GM21515 (cell line): ENCODE results near the gene MAN2B2.
"Not testable (repeated sequence)": the region's sequence is repeated elsewhere in the genome, so short reads cannot be mapped to it uniquely, and the experiment has no call there.

Experiments used
- ATAC-seq: cut with Tn5 transposase; IDR thresholded peaks from one replicate; pipeline ENCODE4 v1.9.1; 2021; ENCODE audit not compliant: unreplicated experiment

Gene MAN2B2

DNA sequence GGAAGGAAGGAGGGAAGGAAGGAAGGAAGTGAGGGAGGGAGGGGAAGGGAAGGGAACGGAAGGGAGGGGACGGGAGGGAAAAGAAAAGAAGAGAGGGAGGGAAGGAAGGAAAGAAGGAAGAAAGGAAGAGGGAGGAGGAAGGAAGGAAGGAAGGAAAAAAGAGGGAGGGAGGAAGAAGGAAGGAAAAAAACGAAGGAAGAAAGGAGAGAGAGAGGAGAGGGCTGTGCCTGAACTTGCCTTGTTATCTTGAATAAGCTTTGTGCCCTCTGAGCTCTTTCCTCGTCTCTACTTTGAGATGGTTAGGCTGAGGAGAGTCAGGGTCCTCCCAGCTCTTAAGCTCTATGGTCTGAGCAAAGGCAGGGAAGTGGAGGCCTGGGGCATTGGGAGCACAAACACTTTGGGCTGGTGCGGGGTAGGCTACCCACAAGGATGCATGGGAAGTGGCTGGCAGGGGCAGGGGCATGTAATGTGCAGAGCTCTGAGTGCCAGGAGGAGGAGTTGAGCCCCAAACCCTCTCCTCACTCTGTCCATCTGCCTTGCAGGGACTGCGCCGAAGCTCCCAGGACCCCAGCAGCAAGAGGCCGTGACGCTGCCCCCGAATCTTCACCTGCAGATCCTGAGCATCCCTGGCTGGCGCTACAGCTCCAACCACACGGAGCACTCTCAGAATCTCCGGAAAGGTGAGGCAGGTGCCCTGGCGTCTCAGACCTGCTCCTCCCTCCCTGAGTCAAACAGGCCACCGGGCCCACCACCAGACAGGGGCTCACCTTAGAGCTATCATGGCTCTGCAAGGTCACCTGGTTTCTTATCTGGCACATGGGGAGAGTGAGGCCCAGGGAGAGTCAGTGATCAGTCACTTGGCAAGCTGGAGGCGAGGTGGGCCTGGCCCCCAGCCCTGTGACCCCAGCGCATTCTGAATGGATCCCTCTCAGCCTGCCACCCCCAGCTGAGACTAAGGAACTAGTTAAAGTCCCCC, 39.0 kb downstream of the MAN2B2 start:
- no peak for ATAC-seq

DNA sequence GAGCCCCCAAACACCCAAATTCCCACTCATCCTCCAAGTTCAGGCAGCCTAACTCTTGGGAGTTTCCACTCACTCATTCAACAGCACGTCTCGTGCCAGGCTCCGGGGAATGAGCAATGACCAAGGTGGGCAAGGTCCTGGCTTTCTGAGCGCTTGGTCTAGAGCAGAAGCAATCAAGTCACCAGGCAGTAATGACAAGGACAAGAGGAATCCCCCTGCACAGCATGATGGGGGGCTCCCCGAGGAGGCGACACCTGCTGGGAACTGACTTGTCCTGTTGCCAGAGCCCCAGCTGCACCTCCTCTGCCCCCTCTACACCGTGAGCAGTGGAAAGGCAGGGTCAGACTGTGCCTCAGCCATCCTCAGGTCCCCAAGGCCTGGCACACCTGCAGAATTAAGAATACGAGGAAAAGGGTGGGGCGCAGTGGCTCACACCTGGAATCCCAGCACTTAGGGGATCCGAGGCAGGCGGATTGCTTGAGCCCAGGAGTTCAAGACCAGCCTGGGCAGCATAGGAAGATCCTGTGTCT, 39.8 kb downstream of the MAN2B2 start:
- ATAC-seq = no peak

DNA sequence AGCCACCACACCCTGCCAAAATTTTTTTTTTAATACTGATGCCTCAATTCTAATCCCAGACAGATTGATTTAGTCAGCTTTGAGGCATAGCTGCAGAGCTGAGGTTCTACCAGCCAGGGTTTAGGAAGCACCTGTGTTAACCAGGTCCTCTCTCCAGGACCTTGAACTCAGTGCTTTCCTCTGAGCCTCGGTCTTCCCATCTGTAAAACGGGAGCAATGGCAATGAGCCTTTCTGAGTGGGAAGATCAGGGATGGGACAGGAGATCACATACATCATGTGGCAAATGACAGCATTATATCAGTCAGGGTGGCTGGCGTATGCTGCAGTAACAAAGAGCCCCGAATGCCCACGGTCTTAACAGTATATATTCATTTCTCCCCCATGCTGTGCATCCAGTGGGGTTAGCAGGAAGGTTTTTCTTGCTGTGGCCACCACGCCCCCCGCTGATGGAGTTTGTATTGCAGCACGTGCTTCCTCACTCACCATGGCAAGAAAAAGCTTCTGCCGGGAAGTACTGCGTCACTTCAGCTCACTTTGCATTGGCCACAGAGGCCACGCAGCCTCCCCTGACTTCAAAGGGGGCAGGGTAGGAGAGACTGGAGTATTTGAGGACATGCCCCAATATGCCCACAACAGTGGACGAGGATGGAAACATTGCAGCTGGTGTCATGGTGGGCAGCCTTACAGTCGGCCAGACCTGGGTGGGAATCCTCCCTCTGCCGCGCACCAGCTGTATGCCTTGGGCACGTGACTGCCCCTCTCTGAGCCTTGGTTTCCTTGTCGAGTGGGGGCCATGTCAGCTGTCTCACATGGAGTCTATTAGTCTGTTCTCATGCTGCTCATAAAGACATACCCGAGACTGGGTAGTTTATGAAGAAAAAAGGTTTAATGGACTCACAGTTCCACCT, 41.4 kb downstream of the MAN2B2 start:
- no peak for ATAC-seq

GRCh38 chr4:6617246-6617645, 42.3 kb downstream of the MAN2B2 start:
- no peak for ATAC-seq

DNA sequence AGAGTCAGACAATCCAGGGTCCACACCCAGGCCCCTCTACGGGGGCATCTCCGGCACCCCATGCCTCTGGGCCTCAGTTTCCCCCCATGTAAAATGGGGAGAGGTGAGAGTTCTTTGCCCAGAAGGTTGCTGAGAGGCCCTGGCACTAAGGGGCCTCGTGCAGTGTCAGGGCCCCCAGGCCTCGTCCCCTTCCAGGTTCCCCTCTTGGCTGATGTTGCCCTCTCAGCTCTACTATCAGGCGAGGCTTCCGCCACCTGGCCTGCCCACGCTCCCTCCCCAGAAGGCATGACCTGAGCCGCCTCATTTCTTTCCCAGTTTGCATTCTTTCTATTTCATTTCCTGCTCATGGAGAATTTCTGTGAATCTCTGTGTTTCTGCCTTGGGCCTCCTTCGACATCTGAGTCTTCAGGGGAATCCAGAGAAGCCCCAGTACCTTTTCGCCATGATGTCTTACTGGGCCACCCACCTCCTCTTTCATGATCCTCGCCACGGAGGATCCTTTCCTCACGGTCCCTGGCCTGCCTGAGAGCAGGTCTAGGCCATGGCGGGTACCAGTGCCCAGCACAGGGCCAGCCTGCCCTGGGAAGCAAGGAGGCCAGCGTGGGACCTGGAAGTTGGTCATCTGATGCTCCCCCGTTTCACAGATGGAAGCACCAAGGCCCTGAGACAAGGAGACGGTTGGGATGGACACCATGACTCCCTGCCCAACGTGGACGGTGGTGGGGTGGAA, 43.6 kb downstream of the MAN2B2 start:
- ATAC-seq = no peak

DNA sequence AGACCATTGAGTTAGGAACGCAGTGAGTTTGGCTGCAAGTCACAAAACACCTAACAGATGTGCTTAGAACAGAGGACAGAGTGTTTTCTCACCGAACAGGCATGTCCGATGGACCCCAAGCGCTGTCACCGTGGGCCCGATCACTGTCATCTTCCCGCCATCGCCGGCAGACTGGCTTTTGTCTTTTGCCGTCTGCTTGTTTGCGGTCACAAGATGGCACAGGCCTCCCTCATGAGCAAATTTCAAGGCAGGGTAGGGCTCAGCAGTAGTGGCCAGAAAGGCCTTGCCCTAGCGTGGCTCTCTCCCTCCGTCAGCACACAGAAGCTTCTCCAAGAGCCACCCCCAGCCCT, 44.1 kb downstream of the MAN2B2 start:
- no peak for ATAC-seq

GRCh38 chr4:6619466-6620255, 44.7 kb downstream of the MAN2B2 start:
- no peak for ATAC-seq

DNA sequence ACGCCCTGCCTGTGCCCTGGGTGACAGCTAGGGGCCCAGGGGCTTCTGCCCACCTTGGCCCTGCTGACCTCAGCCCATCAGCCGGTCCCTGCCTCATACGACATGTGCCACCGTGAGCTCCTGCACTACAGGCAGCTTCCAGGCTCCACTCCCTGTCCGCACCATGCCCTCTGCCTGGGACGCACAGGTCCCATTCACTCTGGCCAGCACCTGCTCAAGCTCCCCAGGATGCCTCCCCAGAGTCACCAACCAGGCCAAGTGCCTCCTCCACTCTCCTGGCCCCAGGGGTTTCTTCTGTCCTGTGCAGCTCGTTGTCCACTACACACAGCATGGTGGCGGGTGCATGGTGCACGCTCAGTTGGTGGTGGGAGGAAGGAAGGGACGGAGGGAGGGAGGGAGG, 45.3 kb downstream of the MAN2B2 start:
- ATAC-seq = no peak

DNA sequence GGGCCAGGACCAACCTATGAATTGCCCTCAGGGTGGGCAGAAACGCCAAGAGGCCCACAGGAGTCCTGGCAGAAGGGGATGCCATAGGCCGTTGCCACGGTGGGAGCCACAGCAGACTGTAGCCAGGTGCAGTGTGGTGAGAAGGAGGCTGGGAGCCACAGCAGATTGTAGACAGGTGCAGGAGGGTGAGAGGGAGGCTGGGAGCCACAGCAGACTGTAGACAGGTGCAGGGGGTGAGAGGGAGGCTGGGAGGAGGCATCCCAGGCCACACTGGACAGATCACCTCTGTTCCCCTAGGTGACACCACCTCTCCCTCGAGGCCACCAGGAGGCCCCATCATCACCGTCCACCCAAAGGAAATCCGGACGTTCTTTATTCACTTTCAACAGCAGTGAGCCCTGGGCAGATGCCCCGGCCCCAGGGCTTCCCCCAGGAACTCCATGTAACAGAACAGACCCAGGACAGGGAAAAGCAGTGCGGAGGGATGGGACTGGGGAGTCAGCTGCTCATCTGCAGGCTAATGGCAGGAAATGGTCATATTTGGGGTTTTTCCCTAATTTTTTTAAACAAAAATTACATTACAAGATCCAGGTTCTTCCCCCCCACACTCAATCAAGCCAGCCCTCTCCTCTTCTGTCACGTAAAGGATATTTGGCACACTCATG, 46.0 kb downstream of the MAN2B2 start:
- no peak for ATAC-seq

GRCh38 chr4:6621556-6621927, 46.6 kb downstream of the MAN2B2 start:
- no peak for ATAC-seq

DNA sequence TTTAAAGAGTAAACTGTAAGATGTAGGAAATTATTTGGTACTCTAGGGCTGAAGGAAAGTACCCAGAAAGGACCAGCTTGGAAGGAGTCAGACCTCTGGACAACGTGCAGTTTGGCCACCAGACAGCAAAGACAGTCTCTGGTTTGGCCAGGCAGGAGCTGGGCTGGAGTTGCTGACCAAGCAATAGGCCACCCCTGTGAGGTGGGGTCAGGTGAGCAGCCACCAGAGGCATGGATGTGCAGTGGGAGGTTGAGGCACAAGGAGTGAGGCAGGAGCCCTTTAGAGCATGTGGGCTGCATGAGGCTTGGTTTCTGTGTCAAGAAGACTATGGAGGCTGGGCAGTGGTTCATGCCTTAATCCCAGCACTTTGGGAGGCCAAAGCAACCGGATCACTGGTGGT, 47.8 kb downstream of the MAN2B2 start:
- ATAC-seq = no peak

DNA sequence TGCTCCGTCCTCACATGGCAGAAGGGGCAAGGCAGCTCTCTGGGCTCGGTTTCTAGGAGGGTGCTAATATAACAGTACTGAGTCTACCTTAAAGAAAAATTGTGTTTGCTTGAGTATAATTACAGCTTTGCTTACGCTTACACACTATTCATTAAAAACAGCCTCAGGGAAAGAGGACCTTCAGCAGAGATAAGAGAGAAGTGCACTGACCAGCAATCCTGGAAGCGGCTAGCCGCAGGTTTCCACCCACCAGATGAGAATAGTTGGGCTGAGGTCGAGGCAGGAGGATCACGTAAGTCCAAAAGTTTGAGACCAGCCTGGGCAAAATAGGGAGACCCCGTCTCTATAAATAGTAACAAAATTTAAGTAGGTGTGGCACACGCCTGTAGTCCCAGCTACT, 50.3 kb downstream of the MAN2B2 start:
- ATAC-seq = no peak

DNA sequence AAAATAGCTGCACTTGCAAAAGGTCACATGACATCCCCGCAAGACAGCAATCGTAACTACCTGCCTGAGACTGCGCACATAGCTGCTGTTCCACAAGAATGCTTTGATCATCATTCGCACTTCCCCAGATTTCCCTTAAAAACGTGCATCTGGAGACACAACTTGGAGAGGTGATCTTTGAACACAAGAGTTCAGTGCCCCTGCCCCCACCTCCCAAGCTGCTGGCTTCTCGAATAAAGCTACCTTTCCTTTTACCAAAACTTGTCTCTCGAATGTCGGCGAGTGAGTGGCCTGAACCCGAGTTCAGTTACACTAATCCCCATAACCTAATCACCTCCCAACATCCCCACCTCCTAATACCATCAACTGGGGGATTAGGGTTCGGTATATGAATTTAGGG, 51.1 kb downstream of the MAN2B2 start:
- ATAC-seq = no peak

DNA sequence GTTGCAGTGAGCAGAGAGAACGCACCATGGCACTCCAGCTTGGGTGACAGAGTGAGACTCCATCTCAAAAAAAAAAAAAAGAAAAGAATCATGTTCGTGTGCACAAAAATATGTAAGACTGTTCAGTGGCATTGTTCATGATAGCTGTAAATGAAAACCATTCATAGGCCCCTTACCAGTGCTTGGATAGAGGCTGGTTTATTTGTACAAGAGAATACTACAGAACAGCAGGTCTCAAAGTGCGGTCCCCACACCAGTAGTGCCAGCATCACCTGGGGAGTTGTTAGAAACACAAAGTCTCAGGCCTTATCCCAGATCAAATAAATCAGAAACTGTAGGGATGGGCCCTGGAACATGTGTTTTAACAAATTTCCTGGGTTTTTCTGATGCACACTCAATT, 52.8 kb downstream of the MAN2B2 start:
- ATAC-seq = no peak

DNA sequence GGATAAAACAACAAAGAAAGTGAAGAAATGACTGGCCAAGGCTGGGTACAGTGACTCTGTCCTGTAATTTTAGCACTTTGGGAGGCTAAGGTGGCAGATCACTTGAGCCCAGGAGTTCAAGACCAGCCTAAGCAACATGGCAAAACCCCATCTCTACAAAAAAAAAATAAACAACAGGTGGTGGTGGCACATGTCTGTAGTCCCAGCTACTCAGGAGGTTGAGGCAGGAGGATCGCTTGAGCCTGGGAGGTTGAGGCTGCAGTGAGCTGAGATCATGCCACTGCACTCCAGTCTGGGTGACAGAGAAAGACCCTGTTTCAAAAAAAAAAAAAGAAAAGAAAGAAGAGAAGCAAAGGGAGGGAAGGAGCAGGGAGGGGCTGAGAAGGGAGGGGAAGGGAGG, 53.5 kb downstream of the MAN2B2 start:
- not testable (repeated sequence) for ATAC-seq

- no peak for ATAC-seq
Observed at GRCh38 chr4:6632125-6632524, 57.1 kb downstream of the MAN2B2 start.

GRCh38 chr4:6633091-6633906, 58.3 kb downstream of the MAN2B2 start:
- no peak for ATAC-seq

DNA sequence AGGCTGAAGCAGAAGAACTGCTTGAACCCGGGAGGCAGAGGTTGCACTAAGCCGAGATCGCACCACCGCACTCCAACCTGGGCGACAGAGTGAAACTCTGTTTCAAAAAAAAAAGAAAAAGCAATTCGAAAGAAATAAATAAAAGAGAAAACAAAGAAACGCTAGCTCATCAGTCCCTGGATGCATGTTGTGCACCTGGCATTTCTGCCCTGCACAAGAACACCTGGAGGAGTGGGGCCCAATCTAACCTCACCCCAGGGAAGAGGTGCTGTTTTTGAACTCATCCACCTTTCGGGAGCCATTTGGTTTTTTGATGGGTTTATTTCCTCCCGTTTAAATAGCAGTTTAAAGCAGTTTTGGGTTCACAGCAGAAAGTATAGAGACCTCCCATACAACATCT, 59.8 kb downstream of the MAN2B2 start:
- no peak for ATAC-seq

- ATAC-seq = no peak
Observed at GRCh38 chr4:6639137-6639680, 64.2 kb downstream of the MAN2B2 start.
